SK-N-MC (cell line): ENCODE results near the gene MSH3.

Source experiments
- EZH2 ChIP-seq: fragments of 200-600 bp; sonication (generic); IDR thresholded peaks from one replicate; pipeline ENCODE4 v1.6.1; 2017; ENCODE audit warnings: antibody characterized with exemption
- FOXP2 ChIP-seq: optimal IDR thresholded peaks from 2 replicates; pipeline ENCODE3; 2011; ENCODE audit warnings: mild to moderate bottlenecking, moderate library complexity; ENCODE audit not compliant: insufficient read depth; ENCODE audit errors: extremely low read length, control extremely low read depth
- POLR2AphosphoS5 ChIP-seq: IDR thresholded peaks from 2 replicates; pipeline ENCODE4 v1.6.1; 2012; ENCODE audit warnings: mild to moderate bottlenecking, low read depth, low read length, borderline replicate concordance

GRCh38 chr5:80809451-80809850, 155.0 kb downstream of the MSH3 start:
- TF ChIP-seq FOXP2 (no peak), POLR2AphosphoS5 (no peak), EZH2 (no peak)
